HG02981 (cell line): ENCODE measurements around the gene VPS8.
"Not testable (repeated sequence)": the region's sequence is repeated elsewhere in the genome, so short reads cannot be mapped to it uniquely, and the experiment has no call there.

ENCODE experiments used
- ATAC-seq: cut with Tn5 transposase; IDR thresholded peaks from one replicate; pipeline ENCODE4 v1.9.1; 2021; ENCODE audit warnings: mild to moderate bottlenecking, moderate library complexity; ENCODE audit not compliant: unreplicated experiment

The VPS8 gene

GRCh38 chr3:184908859-184909258 lies 96.9 kb downstream of the VPS8 start:
- ATAC-seq = no peak

- no peak for ATAC-seq
Measured at GRCh38 chr3:184910664-184911063, 98.7 kb downstream of the VPS8 start.

DNA sequence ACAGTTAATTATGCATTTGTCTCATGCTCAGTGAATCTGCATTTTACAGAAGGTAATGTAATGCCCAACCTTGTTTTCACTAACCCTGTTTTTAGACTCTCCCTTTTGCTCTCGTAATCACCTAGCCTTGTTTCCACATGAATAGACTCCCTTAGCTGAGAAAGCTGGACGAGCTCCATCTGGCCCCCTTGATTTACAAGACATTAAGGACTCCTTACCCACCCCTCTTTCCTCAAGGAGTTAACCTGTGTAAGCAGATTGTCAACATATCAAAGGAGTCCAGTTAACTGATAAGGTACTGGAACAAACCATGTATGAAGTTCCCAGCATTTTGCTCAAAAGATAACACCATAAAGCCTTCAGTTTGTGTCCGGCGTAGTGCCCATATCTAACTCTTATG lies 99.6 kb downstream of the VPS8 start:
- ATAC-seq = no peak

DNA sequence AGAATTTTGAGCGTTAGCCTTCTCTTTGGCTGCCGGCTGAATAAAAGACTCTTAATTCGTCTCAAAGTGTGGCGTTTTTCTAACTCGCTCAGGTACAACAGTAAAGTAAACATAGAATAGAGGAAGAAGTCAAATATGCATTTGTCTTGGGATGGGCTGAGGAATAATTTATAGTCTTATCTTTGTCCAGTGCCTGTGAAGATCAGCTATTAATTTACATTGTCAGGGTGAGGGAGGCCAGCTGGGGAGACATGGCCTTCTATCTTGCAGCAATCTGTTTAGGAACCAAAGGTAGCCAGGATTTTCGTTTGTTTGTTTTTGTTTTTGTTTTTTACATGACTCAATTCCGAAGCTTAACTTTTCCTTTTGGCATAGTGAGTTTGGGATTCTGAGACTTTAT lies 100.2 kb downstream of the VPS8 start:
- no peak for ATAC-seq

GRCh38 chr3:184914628-184915027 lies 102.7 kb downstream of the VPS8 start:
- ATAC-seq = no peak

DNA sequence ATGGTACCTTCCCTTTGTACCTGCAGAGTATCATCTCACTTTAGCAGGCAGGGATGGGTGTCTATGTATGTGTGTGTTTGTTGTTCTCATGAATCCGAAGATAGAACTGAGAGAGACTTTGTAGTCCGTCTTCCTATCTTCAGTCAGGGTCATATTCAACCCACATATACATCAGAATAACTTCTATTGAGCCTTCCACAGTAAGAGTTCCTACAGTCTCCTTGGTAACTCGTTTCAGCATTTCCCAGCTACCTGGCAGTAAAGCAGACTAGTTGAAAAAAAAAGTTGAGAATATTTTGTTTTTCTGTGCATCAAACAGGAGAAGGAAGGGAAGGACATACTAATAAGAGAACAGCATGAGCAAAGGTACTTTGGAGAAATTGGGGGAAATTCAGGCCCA lies 106.8 kb downstream of the VPS8 start:
- no peak for ATAC-seq

DNA sequence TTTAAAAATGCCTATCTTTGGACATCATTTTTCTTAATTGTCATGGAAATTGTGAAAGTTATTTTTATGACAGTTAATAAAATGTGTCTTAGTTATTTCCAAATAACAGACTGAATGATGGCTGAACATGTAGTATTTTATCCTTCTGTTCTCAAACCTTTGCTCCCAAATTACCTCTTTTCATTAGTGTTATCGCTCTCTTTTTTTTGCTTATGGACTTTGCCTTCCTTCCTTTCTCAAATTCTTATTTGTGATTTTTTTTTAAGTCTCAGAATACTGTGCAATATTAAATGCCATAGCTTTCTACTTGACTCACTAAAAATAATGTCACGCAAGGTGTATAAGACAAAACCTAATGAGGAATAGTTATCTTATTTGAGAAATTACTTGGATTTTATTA lies 107.7 kb downstream of the VPS8 start:
- no peak for ATAC-seq

DNA sequence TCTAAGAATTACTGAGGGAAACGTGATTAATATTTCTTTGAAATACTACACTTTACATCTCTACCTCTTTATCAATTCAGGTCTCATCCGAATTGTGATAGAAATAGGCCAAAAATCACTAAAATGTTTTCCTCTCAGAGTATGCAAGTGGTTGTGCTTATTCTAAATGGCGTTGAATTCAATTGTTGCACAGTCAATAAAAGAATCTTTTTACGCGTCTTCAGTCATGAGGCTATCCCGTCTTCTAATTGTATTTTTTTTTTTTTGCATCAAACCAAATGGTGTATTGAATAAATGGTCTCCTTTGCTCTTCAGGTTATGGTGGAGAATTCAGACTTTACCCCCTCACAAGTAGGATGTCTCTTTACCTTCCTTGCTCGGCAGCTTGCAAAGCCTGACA lies 112.6 kb downstream of the VPS8 start:
- no peak for ATAC-seq

- ATAC-seq = no peak
Measured at GRCh38 chr3:184927796-184928315, 115.9 kb downstream of the VPS8 start.

DNA sequence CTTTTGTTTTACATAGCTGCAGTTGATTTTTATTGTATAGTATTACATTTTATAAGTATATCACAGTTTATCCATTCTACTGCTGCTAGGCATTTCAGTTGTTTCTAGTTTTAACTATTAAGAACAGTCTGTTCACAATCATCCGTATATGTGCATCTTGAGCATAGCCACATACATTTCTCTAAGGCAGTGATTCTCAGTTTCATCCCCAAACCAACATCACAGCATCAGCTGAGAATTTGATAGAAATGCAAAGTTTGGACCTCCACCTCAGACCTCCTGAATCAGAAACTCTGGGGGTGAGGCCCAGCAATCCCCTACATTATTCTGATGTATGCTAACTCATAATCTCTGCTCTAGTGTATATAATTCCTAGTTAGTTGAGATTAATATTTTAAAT lies 120.8 kb downstream of the VPS8 start:
- ATAC-seq = no peak

- no peak for ATAC-seq
Measured at GRCh38 chr3:184937611-184938010, 125.6 kb downstream of the VPS8 start.

DNA sequence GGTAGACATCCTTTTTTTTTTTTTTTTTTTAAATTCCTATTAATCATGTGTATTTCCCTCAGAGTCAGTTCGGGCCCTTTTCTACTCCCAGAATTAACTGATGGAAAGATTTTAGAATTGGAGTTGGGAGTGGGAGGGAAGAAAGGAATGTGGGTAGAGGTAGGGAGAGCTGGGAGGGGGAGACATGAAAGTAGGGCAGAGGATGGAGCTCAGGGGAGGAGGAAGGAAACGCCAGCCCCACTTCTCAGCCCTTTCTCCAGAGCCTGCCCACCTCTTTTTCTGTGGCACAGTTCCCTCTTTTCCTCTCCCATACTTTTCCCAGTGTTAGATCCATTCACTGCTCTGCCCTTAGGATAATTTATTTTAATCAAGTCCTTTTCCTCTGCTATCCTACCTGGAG lies 129.4 kb downstream of the VPS8 start:
- ATAC-seq = no peak

GRCh38 chr3:184942735-184943134 lies 130.8 kb downstream of the VPS8 start:
- no peak for ATAC-seq

DNA sequence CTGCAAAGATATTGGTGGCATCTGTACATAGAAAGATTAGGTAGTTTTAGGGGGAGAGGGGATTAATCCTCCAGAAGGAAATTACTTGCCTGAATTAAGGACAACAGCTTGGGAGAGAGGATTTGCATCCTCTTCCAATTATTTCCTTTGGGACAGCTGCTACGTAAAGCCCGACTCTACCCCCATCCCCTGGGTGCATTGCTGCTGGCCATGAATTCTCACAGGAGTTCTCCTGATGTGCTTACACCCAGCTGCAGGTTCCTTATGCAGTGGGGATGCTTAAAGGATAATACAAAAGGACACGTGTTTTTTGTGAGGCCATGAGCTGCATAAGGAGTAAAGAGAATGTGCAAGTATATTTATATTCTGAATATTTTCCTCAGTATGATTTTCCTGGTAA lies 132.3 kb downstream of the VPS8 start:
- no peak for ATAC-seq

DNA sequence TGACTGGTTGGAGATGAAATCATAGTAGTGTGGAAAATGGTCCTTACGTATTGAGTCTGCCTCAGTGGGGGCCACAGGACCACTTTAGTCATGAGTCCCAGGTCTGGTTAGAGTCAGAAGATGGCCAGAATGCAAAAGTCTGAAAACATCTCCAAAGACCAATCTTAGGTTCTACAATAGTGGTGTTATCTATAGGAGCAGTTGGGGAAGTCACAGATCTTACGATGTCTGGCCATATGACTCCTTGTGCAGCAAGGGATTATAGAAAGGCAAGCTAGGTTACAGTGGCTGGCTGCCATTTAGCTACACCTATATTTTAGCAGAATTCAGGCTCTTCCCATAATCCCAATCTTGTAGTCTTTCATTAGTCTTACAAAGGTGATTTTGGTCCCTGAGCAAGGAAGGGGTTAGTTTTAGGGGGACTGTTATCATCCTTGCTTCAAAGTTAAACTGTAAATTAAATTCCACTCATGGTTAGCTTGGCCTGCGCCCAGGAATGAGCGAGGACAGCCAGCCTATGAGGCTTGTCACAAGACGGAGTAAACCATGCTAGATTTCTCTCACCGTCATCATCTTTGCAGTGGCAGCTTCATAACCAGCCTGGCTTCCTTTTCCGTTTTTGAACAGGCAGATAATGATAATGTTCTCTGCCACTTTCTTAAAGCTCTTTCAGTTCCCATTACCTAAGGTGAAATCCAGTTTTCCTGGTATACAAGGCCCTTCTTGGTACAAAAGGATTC lies 134.1 kb downstream of the VPS8 start:
- ATAC-seq = no peak

DNA sequence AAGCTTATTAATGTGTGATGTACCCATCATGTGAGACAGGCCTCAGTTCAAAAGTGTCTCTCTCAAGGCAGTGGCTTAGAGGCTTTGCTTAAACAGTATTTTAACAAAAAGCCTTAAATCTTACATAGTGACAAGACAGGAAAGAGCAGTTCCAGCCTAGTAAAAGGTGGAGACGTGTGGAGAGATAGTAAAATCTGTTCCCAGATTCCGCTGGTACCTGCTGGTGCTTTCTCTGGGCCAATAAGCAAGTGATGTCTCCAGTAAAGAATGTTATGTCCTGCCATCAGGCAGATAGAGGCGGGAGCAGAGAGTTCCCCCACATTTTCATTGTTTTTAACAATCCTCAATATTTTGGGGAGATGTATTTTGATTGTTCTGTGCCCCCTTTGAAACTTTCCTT lies 135.0 kb downstream of the VPS8 start:
- no peak for ATAC-seq

DNA sequence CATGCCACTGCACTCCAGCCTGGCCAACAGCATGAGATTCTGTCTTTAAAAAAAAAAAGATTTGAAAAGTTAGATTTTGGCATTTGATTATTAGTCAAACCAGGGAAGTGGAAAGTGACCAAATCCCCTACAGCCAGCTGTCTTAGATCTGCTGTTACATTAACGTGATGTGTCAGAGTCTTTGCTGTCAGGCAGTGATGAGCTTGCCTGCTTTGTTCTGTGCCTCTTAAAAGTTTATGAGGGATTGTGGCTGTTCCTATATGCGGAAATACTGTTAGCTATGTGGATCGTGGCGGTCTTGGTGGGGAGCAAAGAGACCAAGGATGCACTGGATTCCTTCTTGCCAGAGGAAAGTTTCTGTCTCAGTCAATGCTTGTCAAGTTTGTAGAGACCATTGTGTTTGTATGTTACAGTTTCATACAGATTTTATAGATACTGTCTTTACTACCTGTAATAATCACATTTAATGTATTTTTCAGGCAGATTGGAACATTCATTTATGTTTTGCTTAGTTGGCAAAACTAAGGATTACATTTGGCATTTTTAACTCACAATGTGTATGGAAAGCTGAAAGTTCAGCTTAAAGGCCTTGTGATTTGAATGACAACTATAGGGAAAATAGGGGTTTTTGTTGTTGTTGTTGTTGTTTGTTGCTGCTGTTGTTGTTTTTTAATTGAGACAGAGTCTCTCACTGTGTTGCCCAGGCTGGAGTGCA lies 137.4 kb downstream of the VPS8 start:
- no peak for ATAC-seq

- ATAC-seq = not testable (repeated sequence)
Measured at GRCh38 chr3:184950816-184951215, 138.8 kb downstream of the VPS8 start.

DNA sequence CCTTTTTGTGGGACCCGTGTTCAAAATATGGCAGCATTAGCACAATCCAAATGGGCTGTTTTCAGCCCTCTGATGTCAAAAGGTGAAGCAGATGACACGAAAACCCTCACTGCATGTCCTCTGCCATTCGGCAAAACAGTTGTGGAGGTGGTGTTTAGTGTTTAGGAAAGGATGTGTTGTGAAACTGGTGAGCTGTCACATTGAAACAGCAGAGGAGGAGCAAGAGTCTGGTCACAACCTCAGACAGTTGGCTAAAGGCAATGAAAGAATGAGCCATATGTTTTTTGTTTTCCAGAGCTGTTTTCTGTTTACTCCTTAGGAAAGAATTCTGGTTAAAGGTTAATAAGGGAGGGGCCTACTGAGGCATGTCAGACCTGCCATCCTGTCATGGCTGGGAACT lies 140.7 kb downstream of the VPS8 start:
- ATAC-seq = no peak

- no peak for ATAC-seq
Measured at GRCh38 chr3:184953401-184953800, 141.4 kb downstream of the VPS8 start.

DNA sequence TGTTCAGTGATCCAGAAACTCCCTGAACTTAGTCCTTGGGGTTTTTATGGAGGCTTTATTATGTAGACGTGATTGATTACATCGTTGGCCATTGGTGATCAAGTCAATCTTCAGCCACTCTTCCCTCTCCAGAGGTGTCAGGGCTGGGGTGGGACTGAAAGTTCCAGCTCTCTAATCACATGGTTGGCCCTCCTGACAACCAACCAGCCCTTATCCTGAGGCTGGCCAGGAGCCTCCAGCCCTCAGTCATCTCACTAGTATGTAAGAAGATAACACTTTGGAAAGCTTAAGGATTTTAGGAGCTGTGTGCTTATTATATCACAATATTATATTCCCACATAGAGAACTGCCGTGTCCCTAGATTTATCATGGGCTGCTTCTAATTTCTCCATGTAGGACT lies 142.3 kb downstream of the VPS8 start:
- no peak for ATAC-seq

DNA sequence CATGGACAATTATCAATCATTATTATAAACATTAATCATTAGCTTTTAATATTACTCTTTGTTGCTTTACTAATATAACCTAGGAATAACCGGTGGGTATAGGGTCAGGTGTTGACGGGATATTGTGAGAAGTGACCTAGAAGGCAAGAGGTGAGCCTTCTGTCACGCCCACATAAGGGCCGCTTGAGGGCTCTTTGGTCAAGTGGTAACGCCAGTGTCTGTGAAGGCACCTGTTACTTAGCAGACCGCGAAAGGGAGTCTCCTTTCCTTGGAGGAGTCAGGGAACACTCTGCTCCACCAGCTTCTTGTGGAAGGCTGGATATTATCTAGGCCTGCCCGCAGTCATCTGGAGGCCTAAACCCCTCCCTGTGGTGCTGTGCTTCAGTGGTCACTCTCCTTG lies 142.9 kb downstream of the VPS8 start:
- not testable (repeated sequence) for ATAC-seq
